Inflammatory macrophage treated with lipopolysaccharide for 1 hour (primary cell): Measurements from ENCODE around the gene BLOC1S6.

Experiments
- DNase-seq, 2 donors: peaks; one replicate each; pipeline ENCODE4 v3.0.0-alpha.2; 2020 to 2022

The BLOC1S6 gene

DNA sequence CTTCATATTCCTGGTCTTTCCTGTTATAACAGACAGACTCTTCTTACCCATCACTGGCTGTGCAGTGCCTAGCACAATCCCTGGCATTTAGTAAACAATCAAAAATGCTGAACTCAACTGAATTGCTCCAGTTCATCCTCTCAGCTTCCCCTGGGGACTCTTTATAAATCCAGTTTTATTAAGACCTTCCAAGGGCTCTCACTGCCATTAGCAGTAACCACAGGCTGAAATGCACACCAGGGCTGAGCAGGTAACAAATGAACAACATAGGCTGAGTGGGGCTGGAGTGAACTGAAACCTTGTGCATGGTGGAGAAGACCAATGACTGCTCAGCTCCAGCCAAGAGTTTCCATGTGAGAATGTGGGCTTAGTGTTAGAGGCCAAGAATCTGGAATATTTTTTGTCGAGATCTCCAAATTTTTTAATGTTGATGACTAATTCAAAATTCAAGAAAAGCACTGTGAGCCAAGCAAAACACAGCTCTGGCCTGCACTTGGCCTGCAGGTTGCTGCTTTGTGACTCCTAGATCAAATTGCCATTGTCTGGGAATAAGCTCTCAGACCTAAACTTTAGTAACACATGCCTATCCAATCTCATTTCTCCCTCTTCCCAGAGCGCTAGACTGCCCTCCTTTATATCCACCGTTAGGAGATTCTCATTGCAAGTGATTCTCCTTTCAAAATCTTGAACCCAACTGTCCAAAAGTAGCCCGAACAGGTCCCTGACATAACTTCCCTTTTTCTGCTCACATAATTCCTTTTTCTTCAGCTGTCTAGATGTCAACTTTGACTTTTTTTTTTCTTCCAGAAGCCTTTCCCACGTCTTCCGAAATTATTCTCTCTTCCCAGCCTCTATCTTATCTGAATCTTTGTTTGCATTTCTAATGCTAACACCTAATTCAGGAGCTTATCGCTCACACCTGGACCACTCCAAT lies 55.1 kb downstream of the BLOC1S6 start:
- DNase-seq, result no peak

- DNase-seq, result no peak
These were observed 57.3 kb downstream of the BLOC1S6 start for GRCh38 chr15:45644437-45644836.

DNA sequence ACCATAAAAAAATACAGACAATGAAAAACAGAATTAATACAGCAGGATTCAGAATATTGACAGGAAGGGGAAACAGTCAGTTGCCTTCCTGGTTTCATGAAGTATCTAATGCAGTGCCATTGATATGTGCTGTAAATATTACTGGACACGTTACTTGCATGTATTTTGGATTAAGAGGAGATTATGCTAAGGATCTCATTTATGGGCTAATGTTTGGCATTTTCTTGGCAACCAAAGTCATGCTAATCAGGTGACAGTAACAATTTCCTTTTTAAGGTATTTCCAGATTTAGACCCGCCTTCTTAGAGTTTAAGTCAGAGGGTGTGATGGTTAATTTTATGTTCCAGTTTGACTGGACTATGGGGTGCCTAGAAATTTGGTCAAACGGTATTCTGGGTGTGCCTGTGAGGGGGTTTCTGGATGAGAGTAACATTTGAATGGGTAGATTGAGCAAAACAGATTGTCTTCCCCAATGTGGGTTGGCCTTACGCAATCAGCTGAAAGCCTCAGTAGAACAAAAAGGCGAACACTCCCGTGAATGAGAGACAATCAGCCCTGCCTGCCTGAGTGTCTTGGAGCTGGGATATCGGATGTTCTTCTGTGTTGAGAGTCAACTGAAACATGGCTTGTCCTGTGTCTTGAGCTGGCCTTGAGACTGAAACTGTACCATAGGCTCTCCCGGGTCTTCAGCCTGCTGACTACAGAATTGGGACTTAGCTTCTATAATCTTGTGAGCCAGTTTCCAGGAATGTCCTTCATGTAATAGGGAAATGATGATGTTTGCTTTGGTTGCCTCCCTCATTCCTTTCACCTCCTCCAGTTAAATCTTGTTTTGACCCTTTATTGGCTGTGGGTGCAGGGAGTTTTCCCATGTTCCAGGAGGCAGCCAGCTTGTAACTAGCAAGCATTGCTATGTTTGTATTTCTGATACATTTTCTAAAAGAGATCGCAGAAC lies 58.1 kb downstream of the BLOC1S6 start:
- peak; percentile 85 to 93 for DNase-seq

DNA sequence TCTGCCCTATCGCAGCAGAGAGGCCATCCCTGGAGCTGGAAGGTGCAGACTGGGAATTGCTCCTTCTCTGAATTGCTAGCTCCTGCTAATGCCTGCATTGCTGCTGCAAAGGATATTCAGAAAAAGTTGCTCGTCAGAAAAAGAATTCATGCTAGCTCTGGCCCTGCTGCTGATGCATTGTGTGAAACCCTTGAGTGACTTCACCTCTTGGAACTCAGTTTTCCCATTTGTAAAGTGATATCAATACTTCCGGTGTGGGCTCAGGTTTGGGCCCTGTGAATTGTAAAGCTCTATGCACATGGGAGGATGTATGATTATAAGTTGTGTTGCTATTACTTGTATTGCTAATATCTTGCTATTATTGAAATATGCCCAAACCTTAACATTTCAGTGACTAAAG lies 59.0 kb downstream of the BLOC1S6 start:
- no peak for DNase-seq

GRCh38 chr15:45647828-45648227 lies 60.6 kb downstream of the BLOC1S6 start:
- no peak for DNase-seq

GRCh38 chr15:45648521-45649200 lies 61.5 kb downstream of the BLOC1S6 start:
- no peak for DNase-seq

- DNase-seq, result peak; percentile 79 to 98
These were observed 62.8 kb downstream of the BLOC1S6 start for GRCh38 chr15:45650007-45650406.

GRCh38 chr15:45650889-45651525 lies 63.8 kb downstream of the BLOC1S6 start:
- no peak for DNase-seq

GRCh38 chr15:45653702-45654424 lies 66.7 kb downstream of the BLOC1S6 start:
- peak; percentile 72 to 87 for DNase-seq

DNA sequence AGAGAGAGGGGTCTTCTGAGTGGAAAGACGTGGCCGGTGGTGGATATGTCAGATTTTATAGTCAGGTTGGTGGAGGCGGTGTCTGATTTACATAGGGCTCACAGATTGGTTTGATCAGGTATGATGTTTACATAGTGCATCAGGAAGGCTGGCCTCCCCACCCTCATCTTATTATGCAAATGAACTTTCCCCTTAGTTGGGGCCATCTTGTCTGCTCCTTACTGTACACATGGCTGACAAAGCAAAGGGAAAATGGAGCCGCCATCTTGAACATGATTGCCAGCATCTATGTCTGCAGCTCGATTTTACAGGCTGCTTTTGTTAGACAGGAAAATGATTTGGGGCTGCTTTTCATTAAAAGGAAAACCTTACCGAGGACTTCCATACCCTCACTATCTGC lies 67.6 kb downstream of the BLOC1S6 start:
- no peak for DNase-seq

GRCh38 chr15:45657254-45657653 lies 70.1 kb downstream of the BLOC1S6 start:
- no peak for DNase-seq

DNA sequence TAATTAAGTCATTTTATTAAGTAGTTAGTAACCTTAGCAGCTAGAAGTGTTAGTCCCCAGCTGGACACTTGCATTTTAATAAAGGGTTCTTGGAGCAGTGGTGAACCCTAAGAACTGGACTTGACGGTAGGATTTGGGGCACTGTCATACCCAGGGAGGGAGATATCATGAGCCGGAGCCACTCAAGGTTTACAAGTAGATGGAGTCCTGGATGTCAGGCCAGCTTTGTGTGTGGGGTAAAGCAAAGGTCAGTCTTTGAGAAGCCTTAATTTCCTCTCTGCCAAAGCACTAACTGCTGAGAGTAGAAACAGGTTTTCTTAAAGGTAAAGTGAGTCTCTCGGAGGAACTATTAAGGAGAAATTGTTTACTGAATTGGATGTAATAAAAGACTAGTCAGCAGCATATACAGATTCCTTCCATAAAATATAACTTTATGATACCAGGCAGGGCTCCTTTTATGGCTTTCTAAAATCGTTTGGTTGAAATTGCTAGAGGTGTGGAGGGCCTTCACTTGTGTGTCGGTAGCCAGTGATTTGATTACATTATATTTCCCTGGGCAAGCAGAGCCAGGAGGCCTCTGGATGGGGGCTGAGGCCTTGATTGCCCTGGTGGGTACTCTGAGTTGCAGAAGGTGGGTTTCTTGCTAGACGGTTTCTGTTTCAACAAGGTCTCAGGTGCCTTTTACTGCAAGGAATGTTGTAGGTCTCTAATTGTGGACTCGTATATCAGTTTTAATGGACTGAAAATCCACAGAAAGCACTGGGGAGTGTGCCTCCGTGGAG lies 70.8 kb downstream of the BLOC1S6 start:
- DNase-seq, result no peak
